A549 treated with ZK216348 at 1 μM for 4 hours (cell line): ENCODE measurements around the gene PFDN2. TPM values are rescaled to one million over a fixed set of nuclear protein-coding genes. Genes with fewer than 3 reads are reported as not detected.

Experiments
- total RNA-seq: library from RNA; stranded (reverse); fragments of 200-300 nt; extraction: Qiagen RNA extraction; gene quantifications from 5 replicates; pipeline ENCODE4 v1.2.3, GENCODE V29; 2022; ENCODE audit warnings: low read depth

PFDN2 gene, protein sequence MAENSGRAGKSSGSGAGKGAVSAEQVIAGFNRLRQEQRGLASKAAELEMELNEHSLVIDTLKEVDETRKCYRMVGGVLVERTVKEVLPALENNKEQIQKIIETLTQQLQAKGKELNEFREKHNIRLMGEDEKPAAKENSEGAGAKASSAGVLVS
- 106 to 128 TPM (median 117 TPM) in 5 replicates for total RNA-seq

DNA sequence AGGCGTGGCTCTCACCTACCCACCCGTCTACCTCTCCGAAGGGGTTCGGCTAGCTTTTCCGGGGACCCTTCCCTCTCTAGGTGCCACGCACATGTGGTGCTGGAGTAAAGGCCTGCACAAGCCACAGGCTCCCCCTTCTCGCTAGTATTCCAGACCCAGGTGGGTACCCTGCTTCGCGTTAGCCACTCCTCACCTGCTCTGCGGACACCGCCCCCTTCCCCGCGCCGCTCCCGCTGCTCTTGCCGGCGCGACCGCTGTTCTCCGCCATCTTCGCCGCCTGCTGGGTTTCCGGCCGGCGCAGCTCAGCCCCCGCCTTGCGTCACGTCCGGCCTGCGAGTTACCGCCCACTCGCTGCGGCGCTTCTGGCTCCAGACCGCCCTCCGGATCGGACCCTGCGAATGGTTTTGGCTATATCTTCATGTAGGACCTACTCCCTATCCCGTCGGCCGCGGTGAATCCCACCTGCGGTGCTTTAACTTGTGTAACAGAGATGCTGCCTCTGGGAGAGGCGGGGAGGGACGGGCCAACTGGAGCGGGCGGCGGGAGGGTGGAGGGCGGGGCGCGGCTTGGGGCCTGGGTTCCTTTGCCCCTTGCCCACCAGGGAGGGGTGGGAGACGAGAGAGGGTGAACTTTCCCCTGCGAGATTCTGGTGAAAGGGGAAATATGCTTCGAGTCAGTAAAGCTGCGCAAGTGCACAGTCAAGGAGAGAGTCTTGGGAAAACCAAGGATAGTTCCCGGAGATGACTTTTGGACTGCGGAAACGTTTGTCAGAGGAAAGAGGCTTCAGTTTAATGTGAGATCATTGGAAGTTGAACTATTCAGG, at the start of gene PFDN2, which contains the start of gene NIT1:
TSS of gene PFDN2 (minus strand) at position 279 of the 823 bp plus-strand sequence. CDS start at position 268, 11 bp downstream.
TSS of gene NIT1 (plus strand) at position 347 of the 823 bp plus-strand sequence. CDS start at position 419, 72 bp downstream.

DNA sequence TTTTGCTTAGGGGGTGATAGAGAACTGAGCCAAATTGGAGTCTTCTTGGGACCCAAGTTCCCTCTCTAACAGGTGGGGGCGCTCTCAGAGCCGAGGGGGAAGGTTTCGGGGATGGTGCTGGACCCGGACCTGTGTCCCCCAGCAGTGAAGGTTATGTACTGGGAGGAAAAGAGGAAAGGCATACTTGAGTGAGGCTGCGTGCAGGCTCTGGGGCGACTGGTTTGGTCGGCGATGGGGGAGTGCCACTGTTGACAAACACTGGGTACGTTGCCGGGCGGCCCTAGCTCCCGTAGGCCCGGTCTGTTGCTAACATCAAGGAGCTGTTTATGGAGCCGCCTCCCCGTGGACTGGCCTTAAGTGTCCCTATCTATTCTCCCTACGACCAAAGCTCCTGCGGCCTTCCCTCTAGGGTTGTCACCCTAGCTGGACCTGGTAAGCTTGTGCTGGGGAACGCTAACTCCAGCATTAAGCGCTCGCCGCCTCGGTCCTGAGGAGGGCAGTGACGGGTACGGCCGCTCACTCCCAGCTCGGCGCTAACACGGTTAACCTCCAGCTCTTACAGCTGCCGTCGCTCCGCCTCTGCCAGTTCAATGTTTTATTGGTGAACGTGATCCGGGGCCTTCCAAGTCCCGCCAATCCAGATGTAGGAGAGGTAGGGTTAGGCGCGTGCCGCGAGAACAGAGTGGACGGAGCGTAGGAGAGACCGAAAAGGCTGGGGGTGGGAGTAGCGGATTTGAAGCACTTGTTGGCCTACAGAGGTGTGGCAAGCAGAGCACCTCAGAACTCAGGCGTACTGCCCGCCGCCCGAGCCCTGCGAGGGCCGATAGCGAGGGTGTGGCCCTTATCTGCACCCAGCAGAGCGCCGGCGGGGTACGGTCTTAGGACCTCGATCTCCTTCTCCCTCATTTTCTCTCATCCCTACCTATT, 48.2 kb upstream of the PFDN2 start, which contains the start of gene PPOX:
TSS of gene PPOX (plus strand) at position 685 of the 927 bp plus-strand sequence. CDS start 422 bp downstream, outside the sequence.

DNA sequence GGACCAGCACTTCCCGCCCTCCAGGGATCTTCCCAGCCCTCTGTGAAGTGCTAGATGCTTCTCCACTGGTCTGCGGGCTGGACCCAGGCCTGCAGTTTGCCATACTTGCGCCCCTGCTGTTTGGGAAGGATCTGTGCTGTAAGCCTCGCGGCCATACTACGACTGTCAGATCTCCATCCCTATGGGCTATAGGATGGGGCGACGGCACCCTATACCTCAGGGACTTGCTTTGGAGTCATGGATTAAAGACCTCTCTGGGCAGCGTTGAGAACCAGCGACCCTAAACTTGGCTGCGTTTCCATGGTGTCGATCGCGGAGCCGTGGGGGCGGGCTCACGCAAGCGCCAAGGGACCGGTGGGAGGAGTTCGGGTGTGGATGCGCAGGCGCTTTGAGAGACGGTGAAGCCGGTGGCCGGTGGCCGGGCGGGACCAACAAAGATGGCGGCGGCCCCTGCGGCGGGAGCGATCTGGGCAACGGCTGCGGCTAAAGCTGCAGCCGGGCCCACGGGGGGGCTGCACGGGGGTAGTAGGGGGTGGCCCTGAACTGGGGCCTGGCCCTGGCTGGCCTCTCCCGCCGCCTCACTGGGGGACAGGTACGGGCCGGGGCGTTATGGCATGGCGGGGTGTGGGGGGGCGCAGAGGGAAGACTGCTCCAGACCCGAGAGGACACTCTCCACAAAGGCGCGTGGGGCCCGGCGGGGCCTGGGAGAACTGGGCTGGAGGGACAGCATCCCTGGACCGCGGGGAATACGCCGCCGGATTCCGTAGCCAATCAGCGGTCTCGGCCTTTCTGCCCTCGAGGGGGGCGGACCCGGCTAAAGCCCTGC, 41.5 kb upstream of the PFDN2 start, which contains the start of gene USP21:
TSS of gene USP21 (plus strand) at position 414 of the 826 bp plus-strand sequence. CDS start 1,141 bp downstream, outside the sequence.

DNA sequence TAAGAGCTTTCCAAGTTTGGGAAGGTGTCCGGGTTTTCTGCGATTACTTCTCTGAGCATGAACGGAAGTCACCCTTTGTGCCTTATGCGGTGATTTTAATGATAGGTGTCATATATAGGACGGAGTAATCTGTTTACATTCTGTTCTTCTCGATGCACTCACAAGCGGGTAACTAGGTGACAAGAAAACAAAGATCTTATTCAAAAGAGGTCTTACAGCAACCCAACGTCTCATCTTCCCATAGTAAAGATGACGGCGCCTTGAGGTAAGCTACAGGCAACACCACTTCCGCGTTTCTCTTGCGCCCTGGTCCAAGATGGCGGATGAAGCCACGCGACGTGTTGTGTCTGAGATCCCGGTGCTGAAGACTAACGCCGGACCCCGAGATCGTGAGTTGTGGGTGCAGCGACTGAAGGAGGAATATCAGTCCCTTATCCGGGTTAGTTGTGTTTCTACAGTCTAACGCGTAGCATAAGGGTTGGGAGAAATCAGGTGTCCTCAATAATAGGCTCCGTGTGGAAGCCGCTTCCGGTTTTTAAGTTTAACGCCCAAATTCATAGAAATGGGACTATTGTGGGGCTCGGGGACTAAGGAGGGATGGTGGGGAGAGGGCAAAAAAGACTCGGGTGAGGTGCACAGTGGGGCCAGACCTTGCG, 36.0 kb upstream of the PFDN2 start, which contains the start of gene UFC1:
TSS of gene UFC1 (plus strand) at position 297 of the 656 bp plus-strand sequence. CDS start at position 317, 20 bp downstream.

DNA sequence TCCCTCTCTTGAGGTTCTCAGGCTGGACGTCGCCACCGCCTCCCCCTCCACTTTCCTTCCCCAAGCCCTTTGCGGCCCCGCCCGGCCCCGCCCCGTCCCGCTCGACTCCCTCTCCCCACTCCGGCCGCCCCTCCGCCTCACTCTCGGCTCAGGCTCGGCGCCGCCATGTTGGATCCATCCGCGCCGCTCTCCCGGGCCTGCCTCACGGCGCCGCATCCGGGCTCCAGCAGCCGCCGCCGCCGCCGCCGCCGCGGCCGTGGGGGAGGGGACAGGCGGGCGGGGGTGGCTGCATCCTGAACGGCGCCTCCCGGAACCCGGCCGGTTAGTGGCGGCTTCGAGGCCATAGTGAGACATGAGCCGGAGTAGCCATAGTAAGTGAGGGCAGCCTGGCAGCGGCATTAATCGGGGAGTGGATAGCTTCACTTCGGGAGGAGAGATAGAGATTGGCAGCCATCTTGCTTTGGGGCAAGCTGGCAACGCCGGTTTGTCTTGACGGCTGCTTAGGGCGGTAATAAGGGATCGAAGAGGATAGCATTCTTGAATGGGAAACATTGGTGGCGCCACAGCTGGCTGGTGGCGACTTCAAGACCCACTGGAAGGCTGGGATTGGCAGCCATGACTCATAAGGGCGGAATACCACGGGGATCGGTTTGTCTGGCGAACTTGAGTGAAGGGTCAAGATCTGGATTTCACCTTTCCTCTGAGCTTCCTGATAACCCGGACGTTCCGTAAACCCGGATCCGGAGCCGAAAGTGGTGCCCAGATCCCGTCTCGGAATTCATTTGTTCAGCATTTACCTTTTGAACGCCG, 14.8 kb upstream of the PFDN2 start, which contains the start of gene DEDD:
TSS of gene DEDD (minus strand) at position 258 of the 810 bp plus-strand sequence. CDS start 8,205 bp downstream, outside the sequence.

DNA sequence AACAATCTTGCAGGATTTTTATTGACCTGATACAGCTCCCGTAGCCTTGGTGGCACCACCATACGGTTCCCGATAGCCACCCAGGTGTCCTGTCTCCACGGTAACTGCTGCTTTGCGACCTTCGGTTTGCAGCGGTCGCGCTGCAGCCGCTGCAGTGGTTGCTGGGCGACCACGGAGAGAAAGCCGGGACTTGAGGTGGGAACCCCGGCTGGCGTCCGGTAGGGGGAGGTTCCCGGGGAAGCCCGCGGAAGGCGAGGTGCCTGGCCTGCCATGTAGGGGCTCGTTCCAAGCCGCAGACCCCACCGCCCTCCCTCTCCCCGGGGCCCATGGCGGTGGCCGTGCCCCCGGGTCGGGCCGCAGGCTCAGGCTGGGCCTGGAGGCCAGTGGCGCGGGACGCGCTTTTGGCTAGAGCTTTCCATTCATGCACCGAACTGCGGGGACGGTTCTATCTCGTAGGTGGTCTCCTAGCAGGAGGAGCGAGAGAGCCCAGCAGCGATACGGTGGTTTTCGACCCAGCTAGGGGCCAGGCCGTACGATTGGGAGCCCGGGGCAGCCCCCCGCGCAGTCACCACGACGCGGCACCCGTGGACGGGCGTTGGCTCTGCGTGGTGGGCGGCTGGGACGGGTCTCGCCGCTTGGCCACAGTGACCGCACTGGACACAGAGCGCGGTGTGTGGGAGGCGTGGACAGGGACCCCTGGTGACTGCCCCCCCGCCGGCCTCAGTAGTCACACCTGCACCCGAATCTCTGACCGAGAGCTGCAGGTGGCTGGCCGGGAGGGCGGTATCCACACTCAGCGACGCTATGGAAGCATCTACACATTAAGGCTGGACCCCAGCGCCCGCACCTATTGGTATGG, 19.4 kb downstream of the PFDN2 start, which contains the start of gene KLHDC9:
TSS of gene KLHDC9 (plus strand) at position 152 of the 859 bp plus-strand sequence. CDS start at position 327, 175 bp downstream.

DNA sequence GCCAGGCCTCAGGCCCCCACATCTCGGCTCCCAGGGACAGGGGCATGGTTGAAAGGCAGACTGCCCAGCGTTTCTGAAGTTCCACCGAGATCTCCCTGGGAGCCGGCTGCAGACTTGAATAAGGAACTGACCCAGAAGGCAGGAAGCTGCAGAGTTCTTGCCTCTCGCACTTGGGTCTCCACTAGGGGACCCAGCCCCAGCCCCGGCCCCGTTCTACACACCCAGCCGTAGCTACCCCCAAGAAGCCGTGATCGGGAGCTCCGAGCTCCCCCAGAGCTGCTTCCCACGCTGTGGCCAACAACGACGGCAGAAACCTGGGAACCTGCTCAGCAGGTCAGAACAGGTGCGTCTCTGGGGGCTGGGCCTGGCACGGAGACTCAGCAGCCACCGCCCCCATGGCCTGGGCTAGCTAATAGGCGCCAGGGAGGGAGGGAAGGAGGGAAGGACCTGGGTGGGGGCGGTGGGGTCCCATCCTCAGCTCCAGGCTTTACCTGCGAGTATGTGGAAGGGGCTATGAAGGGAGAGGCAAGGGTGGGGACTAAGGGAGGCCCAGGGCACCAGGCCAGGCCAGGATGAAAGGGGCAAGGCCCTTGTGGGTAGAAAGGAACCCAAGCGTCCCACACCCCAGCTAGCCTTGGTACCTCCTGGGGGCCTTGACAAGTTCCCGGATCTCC, 28.4 kb downstream of the PFDN2 start, which contains the start of gene NECTIN4:
TSS of gene NECTIN4 (minus strand) at position 308 of the 674 bp plus-strand sequence. CDS start at position 46, 262 bp downstream.

DNA sequence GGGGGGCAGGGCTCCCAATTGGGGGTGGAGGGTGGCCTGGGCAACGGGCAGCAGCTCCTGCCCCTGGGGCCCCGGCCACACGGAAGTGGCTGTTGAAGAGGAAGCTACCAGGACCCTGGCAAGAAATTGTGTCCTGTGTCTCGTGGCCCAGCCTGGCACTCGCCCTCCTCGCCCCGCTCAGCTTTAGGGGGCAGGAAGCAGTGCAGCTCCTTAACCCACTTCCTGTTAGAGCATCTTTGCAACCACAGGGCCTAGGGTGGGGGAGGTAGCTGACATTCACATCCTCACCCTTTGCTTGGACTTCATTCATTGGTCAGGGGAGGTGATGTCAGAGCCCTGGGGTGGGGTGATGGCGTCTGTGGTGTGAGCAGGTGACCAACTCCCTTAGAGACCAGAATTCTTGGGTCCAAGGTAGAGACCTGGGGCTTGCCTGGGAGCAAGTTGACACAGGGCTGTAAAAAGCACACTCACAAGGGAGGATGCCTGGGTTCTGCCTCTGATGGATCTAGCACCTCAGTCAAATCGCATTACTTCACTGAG, 48.0 kb downstream of the PFDN2 start, which contains the start of gene ARHGAP30:
TSS of gene ARHGAP30 (minus strand) at position 161 of the 540 bp plus-strand sequence. CDS start 267 bp downstream, outside the sequence.

Other genes starting within 250 kb of the PFDN2 start
- gene ITLN1, start 232.9 kb downstream of the PFDN2 start, total RNA-seq = not detected in 5 replicates
- gene ITLN2, start 163.2 kb downstream of the PFDN2 start, total RNA-seq = 0.14 to 1.1 TPM (median 0.36 TPM) in 5 replicates
- 43.1 to 66.6 TPM (median 47.2 TPM) in 5 replicates for gene F11R, start 96.9 kb downstream of the PFDN2 start, total RNA-seq
- gene TSTD1, start 79.1 kb downstream of the PFDN2 start, total RNA-seq = 0.49 to 0.78 TPM (median 0.67 TPM) in 4 of 5 replicates, not detected in the other
- gene USF1, start 72.1 kb downstream of the PFDN2 start, total RNA-seq = 45.3 to 50.5 TPM (median 49.9 TPM) in 5 replicates
- 0.06 to 0.19 TPM (median 0.08 TPM) in 5 replicates for gene ARHGAP30, start 48.1 kb downstream of the PFDN2 start, total RNA-seq
- 0.81 to 2.9 TPM (median 2.0 TPM) in 5 replicates for gene NECTIN4, start 28.5 kb downstream of the PFDN2 start, total RNA-seq
- gene KLHDC9, start 19.7 kb downstream of the PFDN2 start, total RNA-seq = 1.1 to 2.2 TPM (median 2.0 TPM) in 5 replicates
- gene NIT1, start 68 bp upstream of the PFDN2 start, total RNA-seq = 23.3 to 38.9 TPM (median 30.2 TPM) in 5 replicates
- gene DEDD, start 14.6 kb upstream of the PFDN2 start, total RNA-seq = 24.5 to 35.9 TPM (median 32.3 TPM) in 5 replicates
- 85.4 to 154 TPM (median 93.0 TPM) in 5 replicates for gene UFC1, start 35.9 kb upstream of the PFDN2 start, total RNA-seq
- gene USP21, start 41.5 kb upstream of the PFDN2 start, total RNA-seq = 15.0 to 24.1 TPM (median 20.5 TPM) in 5 replicates
- gene PPOX, start 48.4 kb upstream of the PFDN2 start, total RNA-seq = 10.7 to 19.4 TPM (median 16.6 TPM) in 5 replicates
- 18.3 to 28.9 TPM (median 25.6 TPM) in 5 replicates for gene B4GALT3, start 59.5 kb upstream of the PFDN2 start, total RNA-seq
- 0.02 TPM in 1 of 5 replicates, not detected in the others for gene ADAMTS4, start 81.0 kb upstream of the PFDN2 start, total RNA-seq
- 79.0 to 87.4 TPM (median 84.3 TPM) in 5 replicates for gene NDUFS2, start 84.3 kb upstream of the PFDN2 start, total RNA-seq
- 0.70 TPM in 1 of 5 replicates, not detected in the others for gene FCER1G, start 97.3 kb upstream of the PFDN2 start, total RNA-seq
- gene APOA2, start 105.6 kb upstream of the PFDN2 start, total RNA-seq = not detected in 5 replicates
- gene TOMM40L, start 108.0 kb upstream of the PFDN2 start, total RNA-seq = 9.5 to 12.8 TPM (median 11.3 TPM) in 5 replicates
- gene NR1I3, start 120.2 kb upstream of the PFDN2 start, total RNA-seq = not detected in 5 replicates
- gene PCP4L1, start 140.7 kb upstream of the PFDN2 start, total RNA-seq = 0.11 TPM in 1 of 5 replicates, not detected in the others
- 0.21 to 0.57 TPM (median 0.45 TPM) in 4 of 5 replicates, not detected in the other for gene MPZ, start 191.9 kb upstream of the PFDN2 start, total RNA-seq
- gene SDHC, start 196.3 kb upstream of the PFDN2 start, total RNA-seq = 236 to 252 TPM (median 244 TPM) in 5 replicates
- gene CFAP126, start 249.8 kb upstream of the PFDN2 start, total RNA-seq = 0.33 to 0.60 TPM (median 0.49 TPM) in 3 of 5 replicates, not detected in the others